Fibroblast of skin of right biceps (primary cell): ENCODE results near the gene ARL17A.
"Not testable (repeated sequence)": the region's sequence is repeated elsewhere in the genome, so short reads cannot be mapped to it uniquely, and the experiment has no call there.

Source experiments
- DNase-seq: peaks from one replicate; pipeline ENCODE4 v3.0.0-alpha.2; 2013

ARL17A gene

GRCh38 chr17:46534716-46535115 is 44.8 kb downstream of the ARL17A start:
- not testable (repeated sequence) for DNase-seq

GRCh38 chr17:46512168-46512567 is 67.3 kb downstream of the ARL17A start, which contains the start of gene LRRC37A2:
Gene LRRC37A2 (plus strand): TSS chr17:46512468. CDS start chr17:46512713, 245 bp downstream.
- DNase-seq, result not testable (repeated sequence)

GRCh38 chr17:46505896-46506295 is 73.6 kb downstream of the ARL17A start:
- DNase-seq, result not testable (repeated sequence)

- not testable (repeated sequence) for DNase-seq
These were observed 79.9 kb downstream of the ARL17A start for GRCh38 chr17:46499437-46500139.

- not testable (repeated sequence) for DNase-seq
These were observed 87.5 kb downstream of the ARL17A start for GRCh38 chr17:46492021-46492420.

- DNase-seq, result not testable (repeated sequence)
These were observed 98.2 kb downstream of the ARL17A start for GRCh38 chr17:46481310-46481709.

GRCh38 chr17:46478823-46479222 is 100.7 kb downstream of the ARL17A start:
- not testable (repeated sequence) for DNase-seq

GRCh38 chr17:46475583-46475982 is 103.9 kb downstream of the ARL17A start:
- not testable (repeated sequence) for DNase-seq

GRCh38 chr17:46474489-46474888 is 105.0 kb downstream of the ARL17A start:
- not testable (repeated sequence) for DNase-seq

GRCh38 chr17:46467618-46468017 is 111.9 kb downstream of the ARL17A start:
- DNase-seq, result not testable (repeated sequence)
